ENCODE data around the gene CYP4B1. TPM values are rescaled to one million over a fixed set of nuclear protein-coding genes. Genes with fewer than 3 reads are reported as not detected.
A peak's percentile ranks its signal among the peaks of the same experiment; 100 is the strongest.
"Not testable (repeated sequence)": the region's sequence is repeated elsewhere in the genome, so short reads cannot be mapped to it uniquely, and the experiment has no call there.

Gene CYP4B1
- not detected for polyA plus RNA-seq (2013, experiment 1 of 2)
- polyA plus RNA-seq (2013, experiment 2 of 2), result not detected

- no peaks in the 10 kb centered on the region for H3K9me3 ChIP-seq (ENCODE audit: insufficient read depth, low read depth, low read length)
- no peaks in the 10 kb centered on the region for H3K36me3 ChIP-seq (ENCODE audit: insufficient read depth, low read length)
- H3K9ac ChIP-seq (ENCODE audit: low read depth, low read length), result no peak within 1 kb of the TSS
- H3K27ac ChIP-seq (ENCODE audit: low read depth, low read length), result no peak within 1 kb of the TSS
- H3K4me3 ChIP-seq (ENCODE audit: low read length), result no peak within 1 kb of the TSS
- no peaks in the 10 kb centered on the region for H3K4me1 ChIP-seq (ENCODE audit: insufficient read depth, low read length)
- H3K27me3 ChIP-seq (ENCODE audit: insufficient read depth, low read length), result no peaks in the 10 kb centered on the region
- WGBS, result 87% methylated on average over 4 of the region's 4 CpGs
Measured at GRCh38 chr1:46798810-46799209, at the start of gene CYP4B1. CYP4B1 (plus strand) TSS chr1:46799046; CDS start chr1:46799082, 36 bp downstream.

- no peak overlapping the region for H3K9ac ChIP-seq (ENCODE audit: low read depth, low read length)
- no peaks in the 10 kb centered on the region for H3K9me3 ChIP-seq (ENCODE audit: insufficient read depth, low read depth, low read length)
- H3K27me3 ChIP-seq (ENCODE audit: insufficient read depth, low read length), result no peaks in the 10 kb centered on the region
- H3K4me3 ChIP-seq (ENCODE audit: low read length), result no peak overlapping the region
- H3K36me3 ChIP-seq (ENCODE audit: insufficient read depth, low read length), result no peaks in the 10 kb centered on the region
- no peak overlapping the region for H3K27ac ChIP-seq (ENCODE audit: low read depth, low read length)
- H3K4me1 ChIP-seq (ENCODE audit: insufficient read depth, low read length), result no peaks in the 10 kb centered on the region
- WGBS, result no CpG with 5 or more reads among the region's 1 CpG
Measured at GRCh38 chr1:46749404-46749803, 49.4 kb upstream of the CYP4B1 start.

GRCh38 chr1:46749921-46750404 lies 48.9 kb upstream of the CYP4B1 start:
- 84% methylated on average over 7 of the region's 7 CpGs for WGBS
- H3K4me3 ChIP-seq (ENCODE audit: low read length), result no peak overlapping the region
- no peaks in the 10 kb centered on the region for H3K36me3 ChIP-seq (ENCODE audit: insufficient read depth, low read length)
- no peaks in the 10 kb centered on the region for H3K4me1 ChIP-seq (ENCODE audit: insufficient read depth, low read length)
- H3K9ac ChIP-seq (ENCODE audit: low read depth, low read length), result no peak overlapping the region
- H3K9me3 ChIP-seq (ENCODE audit: insufficient read depth, low read depth, low read length), result no peaks in the 10 kb centered on the region
- no peak overlapping the region for H3K27ac ChIP-seq (ENCODE audit: low read depth, low read length)
- no peaks in the 10 kb centered on the region for H3K27me3 ChIP-seq (ENCODE audit: insufficient read depth, low read length)

GRCh38 chr1:46753985-46754384 lies 44.9 kb upstream of the CYP4B1 start:
- H3K27me3 ChIP-seq (ENCODE audit: insufficient read depth, low read length), result no peaks in the 10 kb centered on the region
- H3K4me1 ChIP-seq (ENCODE audit: insufficient read depth, low read length), result peaks cover 14% of the 10 kb centered on the region
- 67% methylated on average over 1 of the region's 1 CpG for WGBS
- no peak overlapping the region for H3K27ac ChIP-seq (ENCODE audit: low read depth, low read length)
- H3K9me3 ChIP-seq (ENCODE audit: insufficient read depth, low read depth, low read length), result no peaks in the 10 kb centered on the region
- no peaks in the 10 kb centered on the region for H3K36me3 ChIP-seq (ENCODE audit: insufficient read depth, low read length)
- H3K9ac ChIP-seq (ENCODE audit: low read depth, low read length), result no peak overlapping the region
- no peak overlapping the region for H3K4me3 ChIP-seq (ENCODE audit: low read length)

GRCh38 chr1:46754707-46755106 lies 44.1 kb upstream of the CYP4B1 start:
- not testable (repeated sequence) for H3K36me3 ChIP-seq (ENCODE audit: insufficient read depth, low read length); H3K27ac ChIP-seq (ENCODE audit: low read depth, low read length); H3K9ac ChIP-seq (ENCODE audit: low read depth, low read length); H3K27me3 ChIP-seq (ENCODE audit: insufficient read depth, low read length); H3K4me3 ChIP-seq (ENCODE audit: low read length); H3K9me3 ChIP-seq (ENCODE audit: insufficient read depth, low read depth, low read length)
- peaks cover 14% of the 10 kb centered on the region for H3K4me1 ChIP-seq (ENCODE audit: insufficient read depth, low read length)
- 92% methylated on average over 4 of the region's 4 CpGs for WGBS

GRCh38 chr1:46755121-46755520 lies 43.7 kb upstream of the CYP4B1 start:
- Histone ChIP-seq H3K27ac (ENCODE audit: low read depth, low read length) (no peak overlapping the region), H3K36me3 (ENCODE audit: insufficient read depth, low read length) (no peaks in the 10 kb centered on the region), H3K9ac (ENCODE audit: low read depth, low read length) (no peak overlapping the region), H3K27me3 (ENCODE audit: insufficient read depth, low read length) (no peaks in the 10 kb centered on the region), H3K9me3 (ENCODE audit: insufficient read depth, low read depth, low read length) (no peaks in the 10 kb centered on the region), H3K4me1 (ENCODE audit: insufficient read depth, low read length) (peaks cover 14% of the 10 kb centered on the region), H3K4me3 (ENCODE audit: low read length) (no peak overlapping the region)
- 93% methylated on average over 4 of the region's 4 CpGs for WGBS

GRCh38 chr1:46757247-46757955 lies 41.4 kb upstream of the CYP4B1 start:
- no peaks in the 10 kb centered on the region for H3K27me3 ChIP-seq (ENCODE audit: insufficient read depth, low read length)
- peaks cover 14% of the 10 kb centered on the region for H3K4me1 ChIP-seq (ENCODE audit: insufficient read depth, low read length)
- no peaks in the 10 kb centered on the region; the same call in 1 of the 2 replicates for H3K9me3 ChIP-seq (ENCODE audit: insufficient read depth, low read depth, low read length)
- H3K27ac ChIP-seq (ENCODE audit: low read depth, low read length), result peak overlapping the region; percentile 77
- H3K36me3 ChIP-seq (ENCODE audit: insufficient read depth, low read length), result no peaks in the 10 kb centered on the region
- H3K4me3 ChIP-seq (ENCODE audit: low read length), result no peak overlapping the region
- WGBS, result 70% methylated on average over 6 of the region's 6 CpGs
- 0 out of 2 replicates have a peak overlapping the region, but pooled peaks have one; percentile 9 for H3K9ac ChIP-seq (ENCODE audit: low read depth, low read length)

GRCh38 chr1:46757956-46758528 lies 40.8 kb upstream of the CYP4B1 start:
- Histone ChIP-seq H3K9ac (ENCODE audit: low read depth, low read length) (no peak overlapping the region), H3K4me1 (ENCODE audit: insufficient read depth, low read length) (peaks cover 14% of the 10 kb centered on the region), H3K36me3 (ENCODE audit: insufficient read depth, low read length) (no peaks in the 10 kb centered on the region), H3K27me3 (ENCODE audit: insufficient read depth, low read length) (no peaks in the 10 kb centered on the region), H3K9me3 (ENCODE audit: insufficient read depth, low read depth, low read length) (no peaks in the 10 kb centered on the region; the same call in 1 of the 2 replicates), H3K27ac (ENCODE audit: low read depth, low read length) (peak overlapping the region; percentile 21; the same call in 1 of the 2 replicates), H3K4me3 (ENCODE audit: low read length) (no peak overlapping the region)

GRCh38 chr1:46760558-46761166 lies 38.2 kb upstream of the CYP4B1 start:
- Histone ChIP-seq H3K27me3 (ENCODE audit: insufficient read depth, low read length) (no peaks in the 10 kb centered on the region), H3K9ac (ENCODE audit: low read depth, low read length) (no peak overlapping the region), H3K4me3 (ENCODE audit: low read length) (no peak overlapping the region), H3K9me3 (ENCODE audit: insufficient read depth, low read depth, low read length) (no peaks in the 10 kb centered on the region; the same call in 1 of the 2 replicates), H3K4me1 (ENCODE audit: insufficient read depth, low read length) (peaks cover 14% of the 10 kb centered on the region), H3K27ac (ENCODE audit: low read depth, low read length) (no peak overlapping the region), H3K36me3 (ENCODE audit: insufficient read depth, low read length) (no peaks in the 10 kb centered on the region)
- 89% methylated on average over 2 of the region's 2 CpGs for WGBS

GRCh38 chr1:46761740-46762139 lies 37.1 kb upstream of the CYP4B1 start:
- Histone ChIP-seq H3K36me3 (ENCODE audit: insufficient read depth, low read length) (no peaks in the 10 kb centered on the region), H3K9me3 (ENCODE audit: insufficient read depth, low read depth, low read length) (no peaks in the 10 kb centered on the region; the same call in 1 of the 2 replicates), H3K27me3 (ENCODE audit: insufficient read depth, low read length) (no peaks in the 10 kb centered on the region), H3K9ac (ENCODE audit: low read depth, low read length) (no peak overlapping the region), H3K4me1 (ENCODE audit: insufficient read depth, low read length) (peaks cover 14% of the 10 kb centered on the region), H3K4me3 (ENCODE audit: low read length) (no peak overlapping the region), H3K27ac (ENCODE audit: low read depth, low read length) (no peak overlapping the region)

GRCh38 chr1:46764402-46764801 lies 34.4 kb upstream of the CYP4B1 start:
- H3K4me3 ChIP-seq (ENCODE audit: low read length), result no peak overlapping the region
- no peaks in the 10 kb centered on the region for H3K4me1 ChIP-seq (ENCODE audit: insufficient read depth, low read length)
- peaks cover 10% of the 10 kb centered on the region for H3K9me3 ChIP-seq (ENCODE audit: insufficient read depth, low read depth, low read length)
- no peak overlapping the region for H3K9ac ChIP-seq (ENCODE audit: low read depth, low read length)
- H3K27ac ChIP-seq (ENCODE audit: low read depth, low read length), result no peak overlapping the region
- no peaks in the 10 kb centered on the region for H3K27me3 ChIP-seq (ENCODE audit: insufficient read depth, low read length)
- no peaks in the 10 kb centered on the region for H3K36me3 ChIP-seq (ENCODE audit: insufficient read depth, low read length)
- WGBS, result 78% methylated on average over 2 of the region's 2 CpGs
